ENCODE measurements around the gene PHF14. TPM values are rescaled to one million over a fixed set of nuclear protein-coding genes. Genes with fewer than 3 reads are reported as not detected.

PHF14 gene
- total RNA-seq, 1 experiment from 2014 or later = 50.8 TPM

DNA sequence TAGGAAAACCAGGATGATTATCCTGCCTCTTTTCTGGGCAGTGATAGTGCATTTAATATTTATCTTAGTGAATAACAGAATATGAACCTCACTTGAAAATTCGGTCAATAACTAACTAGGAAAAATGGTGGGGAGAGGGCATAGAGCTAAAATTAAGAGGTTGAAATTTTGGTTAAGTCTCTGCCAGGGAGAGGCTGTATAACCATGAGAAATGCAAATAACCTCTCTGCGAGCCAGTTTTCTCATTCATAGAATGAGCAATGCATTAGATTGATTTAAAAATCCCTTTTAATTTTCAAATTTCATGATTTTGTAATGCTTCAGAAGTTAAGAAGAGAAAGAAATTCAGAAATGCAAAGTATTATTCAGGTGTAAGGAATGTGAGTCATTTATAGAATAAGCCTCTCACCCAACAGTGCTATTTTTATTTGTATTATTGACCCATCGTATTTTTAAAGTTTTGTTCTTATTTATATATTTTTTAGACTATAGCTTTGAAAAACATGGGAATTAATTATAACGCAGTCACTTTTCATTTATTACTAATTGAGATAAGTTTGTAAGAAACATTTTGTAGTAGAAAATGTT lies 104.7 kb downstream of the PHF14 start:
- Histone ChIP-seq H2BK5ac (ENCODE audit: insufficient read length, low read length) (no peak overlapping the region), H3K14ac (ENCODE audit: insufficient read depth, low read length) (no peak overlapping the region), H4K8ac (replicated peaks; ENCODE audit: insufficient read length, low read depth, low read length) (no peak overlapping the region), H2BK120ac (ENCODE audit: low read depth, low read length, poor library complexity, severe bottlenecking) (no peak overlapping the region), H3K79me2 (ENCODE audit: insufficient read depth, low read length) (no peaks in the 10 kb centered on the region), H3K4ac (ENCODE audit: low read depth, low read length) (no peak overlapping the region), H3K4me1 (ENCODE audit: insufficient read depth, low read length) (no peaks in the 10 kb centered on the region; the same call in 1 of the 2 replicates), H3K56ac (ENCODE audit: insufficient read length, low read depth, low read length) (no peak overlapping the region), H3K18ac (ENCODE audit: insufficient read length, low read depth, low read length) (no peak overlapping the region), H2BK20ac (ENCODE audit: low read depth, low read length, poor library complexity, severe bottlenecking) (no peak overlapping the region), H4K20me1 (ENCODE audit: control insufficient read depth, insufficient read depth, insufficient read length) (no peaks in the 10 kb centered on the region), H3K27me3 (ENCODE audit: insufficient read depth, low read length) (no peaks in the 10 kb centered on the region), H2BK15ac (ENCODE audit: low read depth, low read length) (no peak overlapping the region), H3K23ac (ENCODE audit: insufficient read length, low read depth, low read length) (no peak overlapping the region), H3K9me3 (ENCODE audit: control insufficient read depth, low read depth, low read length) (no peaks in the 10 kb centered on the region), H4K91ac (ENCODE audit: insufficient read length, low read depth, low read length) (no peak overlapping the region), H3K79me1 (ENCODE audit: insufficient read depth, low read depth, low read length, poor library complexity, severe bottlenecking) (no peaks in the 10 kb centered on the region), H3K27ac (ENCODE audit: insufficient read length, low read depth, low read length) (no peak overlapping the region), H3K4me2 (ENCODE audit: insufficient read depth, insufficient read length, low read length) (no peak overlapping the region), H3T11ph (ENCODE audit: low read length) (no peak overlapping the region), H2BK12ac (ENCODE audit: insufficient read length, low read depth, low read length) (no peak overlapping the region), H2AK5ac (ENCODE audit: insufficient read length, low read length) (no peak overlapping the region), H3K9ac (ENCODE audit: extremely low read depth, insufficient read length, low read length) (no peak overlapping the region), H3K23me2 (ENCODE audit: insufficient read length, low read depth, low read length, poor library complexity, severe bottlenecking) (no peaks in the 10 kb centered on the region), H2AFZ (ENCODE audit: low read length) (no peak overlapping the region), H4K5ac (ENCODE audit: insufficient read length, low read depth, low read length) (no peak overlapping the region)
- Mint-ChIP-seq H3K27ac (no peak overlapping the region), H3K36me3 (ENCODE audit: insufficient read depth in 1 of 3, low read depth in 3 of 3) (peaks cover 21 to 24% (median 21%) of the 10 kb centered on the region in 3 experiments), H3K9me3 (peaks cover 7 to 13% of the 10 kb centered on the region in 2 experiments; a peak in 4 of 5 replicates), H3K4me3 (no peak overlapping the region), H3K4me1 (peaks cover 11 to 12% of the 10 kb centered on the region in 2 experiments), H3K27me3 (ENCODE audit: low read depth) (no peaks in the 10 kb centered on the region)
- no CpG with 5 or more reads among the region's 4 CpGs for WGBS (ENCODE audit: extremely low coverage, insufficient read length, low lambda C conversion rate)
- DNase-seq = no peak
- TF ChIP-seq, protein P1, sequence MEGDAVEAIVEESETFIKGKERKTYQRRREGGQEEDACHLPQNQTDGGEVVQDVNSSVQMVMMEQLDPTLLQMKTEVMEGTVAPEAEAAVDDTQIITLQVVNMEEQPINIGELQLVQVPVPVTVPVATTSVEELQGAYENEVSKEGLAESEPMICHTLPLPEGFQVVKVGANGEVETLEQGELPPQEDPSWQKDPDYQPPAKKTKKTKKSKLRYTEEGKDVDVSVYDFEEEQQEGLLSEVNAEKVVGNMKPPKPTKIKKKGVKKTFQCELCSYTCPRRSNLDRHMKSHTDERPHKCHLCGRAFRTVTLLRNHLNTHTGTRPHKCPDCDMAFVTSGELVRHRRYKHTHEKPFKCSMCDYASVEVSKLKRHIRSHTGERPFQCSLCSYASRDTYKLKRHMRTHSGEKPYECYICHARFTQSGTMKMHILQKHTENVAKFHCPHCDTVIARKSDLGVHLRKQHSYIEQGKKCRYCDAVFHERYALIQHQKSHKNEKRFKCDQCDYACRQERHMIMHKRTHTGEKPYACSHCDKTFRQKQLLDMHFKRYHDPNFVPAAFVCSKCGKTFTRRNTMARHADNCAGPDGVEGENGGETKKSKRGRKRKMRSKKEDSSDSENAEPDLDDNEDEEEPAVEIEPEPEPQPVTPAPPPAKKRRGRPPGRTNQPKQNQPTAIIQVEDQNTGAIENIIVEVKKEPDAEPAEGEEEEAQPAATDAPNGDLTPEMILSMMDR (conservative IDR thresholded peaks at IDR 0.05) = no peak

All from H9 (cell line).